Measurements from ENCODE around the gene TGM6.

DNA sequence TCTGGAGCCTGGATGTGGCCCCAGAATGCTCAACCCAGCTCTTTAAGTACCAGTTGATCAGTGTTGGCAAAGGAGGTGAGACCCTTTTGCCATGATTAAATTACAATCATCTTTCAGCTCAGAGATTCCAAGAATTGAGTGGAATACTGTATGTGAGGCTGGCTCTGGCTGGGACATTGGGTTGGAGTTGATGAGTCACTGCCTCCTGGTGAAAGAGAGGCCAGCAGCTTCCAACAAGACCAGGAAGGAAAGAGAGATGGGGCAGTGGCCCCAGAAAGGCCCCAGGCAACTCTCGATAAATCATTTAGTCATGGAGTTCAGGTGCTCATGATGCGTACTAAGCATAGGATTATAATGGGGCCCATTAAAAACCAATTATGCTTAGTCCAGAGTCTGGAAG, 2.1 kb downstream of the TGM6 start:
- no peak for TF ChIP-seq UBTF (IDR thresholded peaks at IDR 0.05; ENCODE audit: borderline replicate concordance in 1 of 2, low read depth in 2 of 2, low read length in 2 of 2)
- no peak for TF ChIP-seq EP300 (IDR thresholded peaks at IDR 0.05; ENCODE audit: low read length)
- TF ChIP-seq ZNF274 (IDR thresholded peaks at IDR 0.05; ENCODE audit: borderline replicate concordance, low read depth, low read length), result no peak

All from K562 (cell line).